CMK (cell line): Measurements from ENCODE around the gene SASH1.

Experiments used
- DNase-seq: peaks from one replicate; pipeline ENCODE4 v3.0.0-alpha.2; 2010; ENCODE audit warnings: low read depth

Gene SASH1

DNA sequence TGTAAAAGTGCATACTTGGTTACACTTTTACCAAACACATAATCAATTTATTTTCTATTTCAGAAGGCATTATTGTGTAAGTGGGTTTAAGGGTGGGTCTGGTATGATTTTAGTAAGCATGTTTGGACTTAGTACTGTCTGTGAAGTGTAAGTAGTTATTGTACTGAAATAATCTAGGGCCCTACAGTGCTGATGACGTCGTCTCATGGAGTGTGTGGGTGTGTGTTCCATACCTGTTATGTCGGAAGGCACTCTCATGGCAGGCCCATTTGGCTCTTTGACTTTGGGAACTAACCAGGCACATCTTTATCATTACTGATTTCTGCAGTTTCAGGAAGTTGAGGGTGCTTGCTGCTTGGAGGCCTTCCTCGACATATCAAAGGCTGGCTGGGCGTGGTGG lies 155.1 kb downstream of the SASH1 start:
- no peak for DNase-seq

DNA sequence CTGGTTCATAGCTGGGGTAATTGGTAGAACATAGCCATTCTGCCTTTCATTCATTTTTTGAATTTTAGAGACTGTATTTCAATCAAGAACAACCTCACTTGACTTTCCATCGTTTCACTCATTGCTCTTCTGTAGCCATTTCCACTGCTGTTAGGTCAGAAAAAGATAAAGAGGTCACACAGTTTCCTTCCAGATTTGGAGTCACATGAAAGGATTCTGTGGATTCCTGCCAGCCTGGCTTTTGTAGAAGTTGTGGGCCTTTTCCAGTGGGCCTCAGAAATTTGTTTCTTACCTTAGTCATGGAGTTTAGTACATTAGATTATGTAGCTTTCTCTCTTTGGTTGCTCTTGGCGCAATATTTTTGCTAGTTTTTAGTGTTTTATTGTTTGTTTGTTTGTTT lies 157.8 kb downstream of the SASH1 start:
- DNase-seq = no peak

DNA sequence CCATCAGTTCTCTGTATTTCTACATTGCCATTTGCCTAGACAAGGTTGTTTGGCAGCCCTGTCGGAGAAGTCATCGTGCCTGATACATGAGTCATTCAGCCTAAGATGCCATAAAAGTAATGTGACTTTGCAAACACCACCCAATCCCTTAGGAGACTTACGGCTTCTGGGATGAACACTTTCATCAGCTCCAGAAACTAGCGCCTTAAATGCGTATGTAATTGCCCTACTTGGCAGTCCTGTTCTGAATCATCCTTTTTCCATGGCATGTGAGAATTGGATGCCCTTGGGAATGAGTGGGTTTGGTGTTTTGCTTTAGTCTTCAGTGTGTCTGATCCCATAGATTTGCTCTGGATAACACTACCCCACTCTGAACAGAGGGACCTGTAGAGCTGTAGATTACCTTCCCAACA lies 158.5 kb downstream of the SASH1 start:
- DNase-seq = no peak

DNA sequence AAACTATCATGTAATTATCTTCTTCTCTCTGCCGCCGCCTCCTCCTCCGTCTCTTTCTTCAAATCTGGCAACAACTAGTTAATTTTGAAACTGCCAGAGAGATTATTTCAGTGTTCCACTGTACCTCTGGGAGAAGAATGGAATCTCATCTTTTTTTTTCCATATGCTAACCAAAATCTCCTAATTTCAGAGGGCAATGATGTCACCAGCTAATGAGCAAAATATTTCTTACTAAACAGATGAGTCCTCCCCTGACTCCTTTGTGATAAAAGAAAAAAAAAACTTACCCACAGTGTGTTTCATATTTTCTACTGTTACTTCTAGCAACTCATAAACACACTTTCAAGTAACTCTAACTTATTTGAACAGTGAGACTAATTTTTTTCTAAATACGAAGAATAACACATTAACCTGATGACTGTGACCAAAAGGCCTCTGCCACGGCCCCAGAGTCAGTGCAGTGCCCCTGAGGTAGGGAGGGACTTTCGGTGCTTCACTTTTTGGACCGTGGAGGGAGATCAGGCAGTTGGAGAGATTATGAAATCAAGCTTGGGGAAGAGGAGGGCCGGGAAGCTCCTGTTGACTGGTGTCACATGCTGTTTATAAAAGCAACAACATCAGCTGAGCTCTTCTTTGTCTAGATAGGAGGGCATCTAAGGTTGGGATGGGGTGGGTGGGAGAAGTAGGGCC lies 159.6 kb downstream of the SASH1 start:
- DNase-seq = no peak

DNA sequence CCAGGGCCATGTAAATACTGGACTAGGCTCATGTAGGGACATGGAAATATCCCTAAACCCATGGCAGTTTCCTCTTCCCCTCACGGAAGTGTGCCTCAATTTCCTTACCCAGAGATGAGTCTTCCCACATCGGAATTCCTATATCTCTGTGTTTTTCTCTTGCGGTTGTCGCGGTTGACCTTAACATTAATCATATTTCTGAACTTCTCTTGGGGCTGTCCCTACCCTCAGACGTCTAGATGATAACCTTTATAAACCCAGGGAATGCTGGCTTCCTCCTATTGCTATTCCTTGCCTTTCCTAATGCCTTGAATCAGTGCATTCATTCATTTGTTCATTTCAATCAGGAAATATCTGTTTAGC lies 160.1 kb downstream of the SASH1 start:
- DNase-seq = no peak

DNA sequence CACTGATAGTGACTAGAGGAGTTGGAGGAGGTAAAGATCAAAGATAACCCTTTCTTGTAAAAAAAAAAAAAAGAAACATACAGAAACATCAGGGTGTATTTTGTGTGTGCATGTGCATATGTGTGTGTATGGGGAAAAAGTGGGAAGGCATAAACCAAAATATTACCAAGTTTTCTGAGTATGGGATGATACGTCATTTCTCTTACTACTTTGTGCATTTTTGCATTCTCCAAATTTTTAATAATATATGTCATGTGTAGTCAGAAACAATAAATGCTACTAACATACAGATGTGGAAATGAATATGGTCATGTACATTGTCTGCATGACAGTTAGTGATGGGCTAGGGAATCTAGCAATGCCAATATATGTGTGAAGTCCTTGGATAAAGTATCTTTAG lies 161.1 kb downstream of the SASH1 start:
- no peak for DNase-seq

DNA sequence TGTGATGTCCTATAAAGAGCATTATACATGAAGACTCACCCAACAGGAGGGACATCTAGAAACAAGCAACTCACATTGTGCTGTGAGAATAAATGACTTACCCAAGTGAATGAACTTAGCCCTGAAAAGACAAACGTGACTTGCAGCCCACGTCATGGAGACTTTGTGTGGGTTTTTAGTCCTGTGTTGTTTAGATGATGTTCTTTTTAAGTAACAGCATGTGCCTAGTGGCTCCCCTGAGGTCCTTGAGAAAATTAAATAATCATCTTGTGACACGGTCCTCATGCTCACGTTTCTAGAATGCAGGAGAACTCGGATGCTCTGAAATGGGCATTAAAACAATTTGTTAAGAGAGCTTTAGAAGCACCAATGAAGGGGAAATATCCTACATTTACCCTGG lies 165.1 kb downstream of the SASH1 start:
- DNase-seq = no peak

DNA sequence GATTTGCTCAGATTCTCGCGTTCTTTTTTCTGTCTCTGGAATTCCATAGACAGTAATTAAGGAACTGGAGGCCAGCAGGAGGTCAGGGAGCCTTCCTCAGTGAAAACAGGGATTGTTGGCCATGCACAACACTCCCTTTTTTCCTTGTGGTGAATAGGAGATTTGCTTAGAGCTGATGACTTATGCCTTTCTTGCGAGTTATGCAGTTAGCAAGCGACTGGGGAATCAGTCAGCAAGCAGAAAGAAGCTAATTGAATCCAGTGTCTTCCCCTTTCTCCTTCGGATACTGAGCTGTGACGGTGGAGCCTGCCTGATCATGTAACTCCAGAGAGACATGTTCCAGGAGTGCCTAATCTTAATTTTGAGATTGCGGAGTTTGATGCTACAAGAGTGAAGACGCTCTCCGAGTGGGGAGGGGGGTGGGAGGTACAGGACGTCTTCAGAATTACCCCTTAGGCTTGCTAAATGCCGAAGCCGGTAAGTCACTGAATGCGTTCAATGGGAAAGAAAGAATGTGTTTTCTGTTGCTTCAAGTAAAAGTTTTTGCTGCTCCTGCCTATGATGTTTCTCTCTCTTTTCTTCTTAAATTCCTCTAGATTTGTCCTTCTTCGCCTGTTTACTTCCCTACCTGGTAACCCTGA lies 165.9 kb downstream of the SASH1 start:
- no peak for DNase-seq

DNA sequence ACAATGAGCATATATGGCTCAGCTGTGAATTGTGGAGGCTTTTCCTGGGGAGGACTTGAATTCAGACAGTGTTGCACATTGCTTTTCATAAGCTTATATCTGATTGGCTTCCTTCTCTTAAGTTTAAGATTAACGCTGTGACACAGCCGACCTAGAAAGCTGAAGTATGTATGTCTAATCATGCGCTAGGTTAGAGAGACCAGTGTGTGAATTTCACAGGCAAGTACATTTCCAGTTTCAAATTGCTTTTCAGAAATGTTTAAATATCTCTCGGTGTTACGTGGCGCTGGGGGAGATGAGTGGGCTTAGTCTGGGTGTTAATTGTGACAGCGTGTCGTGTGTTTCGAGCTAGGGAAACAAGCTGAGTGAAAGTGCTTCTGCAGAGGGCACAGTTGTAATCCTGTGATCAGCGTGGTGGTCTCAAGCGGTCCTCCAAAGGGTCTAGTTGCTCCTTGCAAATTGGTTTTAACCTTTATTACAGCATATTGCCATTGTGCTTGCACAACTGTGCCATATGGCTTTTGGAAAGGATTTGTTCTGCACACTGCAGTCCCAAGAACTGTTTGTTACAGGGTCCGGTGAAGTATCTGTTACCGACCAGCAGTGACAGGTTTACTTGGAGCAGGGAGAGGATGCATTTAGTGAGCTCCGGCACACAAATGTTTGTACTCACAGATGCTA lies 166.6 kb downstream of the SASH1 start:
- DNase-seq = no peak

DNA sequence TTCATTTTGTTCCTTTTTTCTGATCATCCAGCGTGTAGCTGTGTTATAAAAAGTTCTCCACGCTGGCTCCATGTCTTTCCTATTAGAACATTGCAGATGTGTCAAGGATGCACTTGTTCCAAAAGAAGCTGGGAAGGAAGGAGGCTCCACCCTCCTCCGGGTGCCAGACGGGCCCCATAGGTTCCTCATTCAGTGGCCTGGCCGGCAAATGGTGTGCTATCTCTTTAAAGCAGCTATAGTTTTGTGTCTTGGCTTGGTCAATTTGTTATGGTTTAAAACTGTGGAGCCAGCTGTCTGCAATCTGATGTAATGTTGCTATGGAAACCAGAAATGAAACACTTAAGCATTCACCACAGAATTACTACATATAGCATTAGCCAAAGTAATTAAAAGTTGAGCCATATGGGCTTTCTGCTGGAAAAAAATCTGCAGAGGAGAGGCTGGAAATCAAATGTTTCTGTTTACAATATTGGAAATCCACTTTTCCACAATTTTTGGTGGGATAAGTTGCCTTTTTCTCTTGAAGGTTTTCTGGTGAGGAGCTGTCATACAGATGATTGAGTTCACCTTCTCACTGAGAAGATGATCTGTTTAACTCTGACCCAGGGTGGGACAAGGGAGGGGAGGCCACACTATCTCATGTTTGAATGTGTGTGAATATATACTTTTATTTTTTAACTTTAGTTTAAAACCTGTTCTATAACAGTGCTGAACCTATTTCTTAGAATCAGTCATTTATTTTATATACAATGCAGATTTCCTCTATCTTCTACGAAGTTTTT lies 167.4 kb downstream of the SASH1 start:
- DNase-seq = peak; percentile 18

DNA sequence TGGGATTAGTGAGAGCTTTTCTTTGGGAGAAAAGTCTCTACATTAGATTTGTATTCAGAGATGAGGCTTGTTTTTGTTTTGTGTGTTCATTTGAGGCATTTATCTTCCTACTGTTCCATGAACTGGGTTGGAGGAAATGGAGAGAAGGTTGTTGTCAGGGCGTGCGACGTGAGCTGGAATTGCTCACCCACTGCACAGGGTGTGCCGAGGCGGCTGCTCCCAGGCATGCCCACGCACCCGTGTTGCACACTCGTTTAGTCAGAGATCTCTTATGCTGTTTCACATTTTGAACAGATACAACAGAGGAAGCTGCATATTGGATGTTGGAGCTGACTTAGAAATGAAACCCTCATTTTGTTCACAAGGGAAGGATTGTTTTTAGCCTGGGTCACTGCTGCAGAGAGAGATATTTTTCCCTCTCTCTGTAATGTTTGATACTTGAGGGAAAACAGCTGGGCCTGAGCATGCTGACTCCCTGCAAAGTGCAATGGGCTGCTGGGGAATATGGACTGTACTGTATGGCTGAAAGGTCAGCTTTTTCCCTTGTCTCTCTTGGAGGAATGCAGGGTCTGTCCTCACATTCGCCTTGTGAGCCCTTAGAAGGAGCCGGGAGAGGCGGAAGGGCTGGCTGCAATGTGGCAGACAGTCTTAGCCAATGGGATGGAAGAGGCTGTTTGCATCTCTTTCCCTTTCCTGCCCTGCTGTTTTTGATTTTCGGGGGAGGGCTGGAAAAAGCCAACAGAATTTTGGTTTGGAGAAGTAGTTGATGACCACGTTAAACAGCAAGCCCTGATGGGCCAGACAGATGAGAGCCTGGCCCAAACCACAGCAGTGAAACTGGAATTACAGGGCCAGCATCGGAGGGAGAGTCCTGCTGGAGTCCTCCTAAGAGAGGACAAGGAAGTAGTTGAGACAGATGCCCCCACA lies 170.8 kb downstream of the SASH1 start:
- no peak for DNase-seq

DNA sequence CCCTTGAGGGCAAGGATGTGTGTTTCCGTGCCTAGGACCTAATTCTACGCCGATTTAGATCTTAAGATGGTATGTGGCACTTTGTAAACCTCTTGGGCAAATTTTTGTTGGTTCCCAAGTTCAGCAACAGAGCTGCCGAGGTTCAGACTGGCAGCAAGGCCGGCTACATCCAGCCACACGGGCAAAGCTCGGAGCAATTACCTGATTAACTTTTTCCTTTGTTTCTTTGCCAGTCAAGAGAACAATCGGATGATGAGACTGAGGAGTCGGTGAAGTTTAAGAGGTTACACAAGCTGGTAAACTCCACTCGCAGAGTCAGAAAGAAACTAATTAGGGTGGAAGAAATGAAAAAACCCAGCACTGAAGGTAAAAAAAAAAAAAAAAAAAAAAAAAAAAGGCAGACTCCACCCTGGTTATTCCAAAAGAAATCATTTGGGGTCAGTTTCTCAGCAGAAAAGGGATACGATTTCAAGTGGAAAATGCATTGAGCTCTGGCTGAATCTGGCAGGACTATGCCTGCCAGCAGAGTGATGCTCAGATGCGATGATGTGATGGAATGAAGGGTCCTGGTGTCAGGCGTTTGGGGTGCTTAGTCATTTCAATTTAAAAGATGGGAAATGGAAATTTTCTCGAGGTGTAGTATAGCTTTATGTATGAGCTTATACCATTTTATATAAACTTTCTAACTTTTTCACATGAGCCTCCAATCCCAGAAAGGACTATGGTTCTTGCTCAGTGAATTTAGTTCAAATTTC lies 171.6 kb downstream of the SASH1 start:
- DNase-seq = no peak

DNA sequence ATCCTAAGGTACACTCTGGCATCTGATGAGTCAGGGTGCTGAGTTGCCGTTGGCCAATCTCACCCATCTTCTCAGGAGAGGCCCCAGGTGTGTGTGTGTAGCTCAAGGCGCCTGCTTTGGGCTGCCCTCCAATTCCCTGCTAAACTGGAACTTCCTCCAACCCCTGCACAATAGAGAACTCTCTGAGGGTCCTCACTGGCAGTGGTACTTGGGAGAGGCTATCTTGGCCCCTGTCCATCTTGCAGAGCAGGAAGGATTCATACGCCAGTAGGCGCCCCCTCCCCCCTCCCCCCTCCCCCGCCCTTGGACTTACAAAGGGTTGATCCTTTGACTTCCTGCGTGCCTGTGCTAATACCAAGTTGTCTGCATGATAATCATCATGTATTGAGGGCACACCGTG lies 173.6 kb downstream of the SASH1 start:
- DNase-seq = no peak

DNA sequence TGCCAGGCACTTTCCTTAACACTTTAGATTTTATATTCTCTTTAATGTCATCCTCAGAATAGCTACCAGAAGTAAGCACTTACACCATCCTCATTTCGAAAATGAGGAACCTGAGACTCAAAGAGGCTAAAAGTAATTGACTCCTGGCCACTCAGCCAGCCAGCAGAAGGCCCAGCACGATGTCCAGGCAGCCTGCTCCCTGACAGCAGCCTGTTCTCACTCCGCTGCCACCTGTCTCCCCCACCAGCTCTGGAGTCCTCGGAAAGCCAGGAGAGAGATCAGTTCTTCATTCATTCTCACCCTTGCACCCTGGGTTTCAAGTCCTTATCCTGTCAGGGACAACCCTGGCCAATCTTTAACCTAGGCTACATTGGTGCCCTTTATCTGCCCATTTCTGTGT lies 174.0 kb downstream of the SASH1 start:
- DNase-seq = no peak

DNA sequence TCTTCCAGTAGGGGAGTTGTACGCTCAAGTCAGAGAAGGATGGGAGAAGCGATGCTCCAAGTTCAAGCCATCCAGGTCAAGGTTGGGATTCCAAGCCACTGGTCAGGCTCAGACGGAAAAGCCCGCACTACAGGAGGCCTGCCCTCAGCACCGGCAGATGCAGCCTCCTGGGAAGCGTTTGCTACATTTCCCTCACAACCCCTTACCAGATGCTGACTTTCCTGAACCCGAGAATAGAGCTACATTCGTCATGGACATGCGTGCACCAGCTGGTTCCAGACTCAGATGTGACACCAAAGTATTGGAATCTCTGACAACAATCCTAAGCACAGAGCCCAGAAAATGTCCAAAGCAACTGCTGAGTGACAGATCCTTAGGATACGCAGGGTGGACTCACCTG lies 174.8 kb downstream of the SASH1 start:
- DNase-seq = no peak

DNA sequence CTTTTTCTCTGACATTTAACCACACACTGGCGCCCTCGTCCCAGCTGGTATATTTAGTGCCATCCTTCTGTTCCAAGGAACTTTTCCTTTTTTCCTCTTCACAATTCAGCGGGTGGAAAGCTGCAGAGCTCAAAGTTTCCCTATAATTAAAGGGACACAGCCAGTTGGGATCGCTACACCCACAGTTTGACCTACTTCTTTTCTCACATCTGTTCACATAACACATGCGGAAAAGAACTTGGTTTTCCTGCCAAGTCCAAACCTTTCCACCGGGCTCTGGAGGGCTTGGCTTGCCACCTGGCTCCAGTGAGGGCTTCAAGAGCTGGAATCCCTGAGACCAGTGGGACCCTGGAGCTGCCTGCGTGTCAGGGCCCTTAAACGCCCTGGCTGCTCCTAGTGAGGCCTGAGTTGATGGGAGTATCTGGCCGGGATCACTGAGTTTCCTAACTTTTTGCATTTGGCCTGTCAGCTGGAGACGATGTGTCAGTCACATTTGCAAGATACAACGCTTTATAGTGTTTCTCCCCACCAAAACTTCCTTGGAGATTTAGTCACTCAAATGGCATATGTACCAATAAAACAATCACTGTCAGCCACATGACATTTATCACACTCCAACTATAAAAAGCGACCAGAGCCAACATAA lies 176.0 kb downstream of the SASH1 start:
- no peak for DNase-seq

DNA sequence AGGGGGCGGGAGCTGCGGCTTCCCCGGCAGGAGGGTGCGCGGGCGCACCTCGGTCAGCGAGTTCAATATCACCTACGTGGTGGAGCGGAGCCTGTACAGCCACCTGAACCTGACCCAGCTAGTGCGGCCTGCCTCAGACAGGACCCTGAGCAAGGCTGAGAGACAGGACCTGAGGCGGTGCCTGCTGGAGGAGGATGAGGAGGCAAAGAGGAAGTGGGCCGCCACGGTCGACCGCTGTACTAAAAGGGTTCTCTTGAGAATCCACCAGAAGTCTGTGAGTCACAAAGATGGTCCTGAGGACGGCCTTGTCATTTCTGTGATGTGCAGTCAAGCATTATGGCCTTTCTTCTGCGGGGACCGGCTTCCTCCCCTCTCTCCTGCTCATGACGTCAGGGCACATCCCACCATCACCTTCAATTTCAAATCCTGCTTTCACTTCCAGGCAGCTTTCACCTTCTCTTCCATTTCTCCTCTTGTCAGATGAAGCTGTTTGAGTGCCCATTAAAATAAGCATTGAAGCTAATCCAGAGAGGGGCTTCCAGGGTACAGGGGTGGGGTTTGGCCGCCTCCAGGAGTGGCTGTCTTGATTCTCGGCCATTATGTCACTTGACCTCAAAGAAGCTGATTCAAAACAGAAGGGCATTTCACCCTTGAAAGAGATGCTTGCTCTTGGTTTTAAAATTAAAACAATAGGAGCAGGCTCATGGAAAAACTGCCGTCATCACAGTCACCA lies 177.6 kb downstream of the SASH1 start:
- no peak for DNase-seq

DNA sequence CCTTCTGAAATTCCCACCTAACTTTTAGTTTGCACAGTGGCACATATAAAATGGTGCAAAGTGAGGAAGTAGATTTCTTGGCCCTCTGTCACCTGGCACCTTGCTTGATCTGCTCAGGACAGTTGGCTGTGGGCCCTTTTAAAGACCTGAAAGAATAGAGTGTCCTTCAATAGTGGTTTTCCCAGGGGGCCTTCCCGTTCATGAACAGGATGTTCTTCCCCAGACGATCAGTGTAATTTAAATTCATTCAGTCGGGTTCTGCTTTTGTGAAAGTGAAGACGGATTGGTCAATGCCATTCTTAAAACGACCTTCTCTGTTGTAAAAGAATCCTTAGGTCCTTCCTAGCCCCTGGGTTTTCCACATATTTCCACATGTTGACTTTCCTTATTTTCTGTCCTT lies 178.5 kb downstream of the SASH1 start:
- DNase-seq = no peak

DNA sequence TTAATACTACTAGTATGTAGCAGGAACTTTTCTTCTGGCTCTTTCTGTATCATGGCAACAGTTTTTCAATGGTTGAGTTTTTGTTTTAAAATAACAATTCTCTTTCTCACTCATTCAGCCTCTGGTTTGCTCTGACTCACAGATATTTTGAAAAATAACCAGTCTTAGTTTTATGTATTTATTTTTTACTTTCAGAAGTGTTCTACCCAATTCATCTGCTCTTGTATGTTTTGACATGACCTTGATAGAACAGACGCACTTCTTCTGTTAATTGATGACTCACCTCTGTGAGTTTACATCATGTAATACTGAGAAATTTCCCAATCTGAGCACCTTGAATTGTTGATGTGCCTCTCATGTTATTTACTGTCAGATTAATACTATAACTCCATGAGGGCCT lies 178.9 kb downstream of the SASH1 start:
- no peak for DNase-seq

DNA sequence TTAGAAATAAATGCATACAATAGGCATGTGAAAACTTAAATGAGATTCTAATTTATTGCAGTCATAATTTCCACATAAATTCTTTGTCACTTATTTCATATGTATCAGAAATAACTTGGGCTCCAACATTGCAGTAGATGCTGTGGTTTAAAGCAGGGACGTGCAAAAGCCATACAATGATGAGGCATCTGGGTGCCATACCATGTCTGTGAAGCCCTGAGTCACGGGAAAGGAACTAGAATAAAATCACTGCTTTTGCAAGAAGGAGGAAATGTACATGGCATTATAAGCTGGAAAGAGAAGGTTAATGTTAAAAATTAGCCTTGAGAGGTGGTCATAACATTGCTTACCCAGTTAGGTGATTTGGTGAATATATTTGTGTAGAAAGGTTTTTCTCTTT lies 180.4 kb downstream of the SASH1 start:
- DNase-seq = no peak
